H1 (cell line): Measurements from ENCODE around the gene CPA2.

Experiments used
- EZH2 ChIP-seq: fragments of 200-600 bp; sonication (generic); IDR thresholded peaks from 2 replicates; pipeline ENCODE4 v1.7.1; 2012; ENCODE audit warnings: low read depth, mild to moderate bottlenecking, moderate library complexity, low read length, inconsistent platforms; ENCODE audit not compliant: severe bottlenecking
- HDAC2 ChIP-seq, 2 experiments: fragments of 300-600 bp in 1 of 2; sonication (generic) in 1 of 2; IDR thresholded peaks; 2 replicates each; pipeline ENCODE4 v1.6.1; 2011 to 2012; ENCODE audit warnings: low read depth in 2 of 2, low read length in 2 of 2, mild to moderate bottlenecking in 2 of 2, moderate library complexity in 2 of 2, borderline replicate concordance in 1 of 2, inconsistent platforms in 1 of 2
- JUND ChIP-seq: IDR thresholded peaks from 2 replicates; pipeline ENCODE4 v1.6.1; 2011; ENCODE audit warnings: mild to moderate bottlenecking, improper control_type of control experiment, low read length
- KDM5A ChIP-seq: fragments of 200-600 bp; IDR thresholded peaks from 2 replicates; pipeline ENCODE4 v1.7.1; 2012; ENCODE audit warnings: mild to moderate bottlenecking, low read length, inconsistent platforms, mixed read lengths
- POLR2A ChIP-seq, 2 experiments: IDR thresholded peaks; 1 replicate in 1 of 2; 2 replicates in 1 of 2; pipeline ENCODE4 v1.6.1; 2011; ENCODE audit warnings: low read depth in 2 of 2, low read length in 2 of 2, mild to moderate bottlenecking in 2 of 2; ENCODE audit errors: control extremely low read depth in 1 of 2
- RBBP5 ChIP-seq: IDR thresholded peaks from 2 replicates; pipeline ENCODE4 v1.7.1; 2012; ENCODE audit warnings: low read depth, mild to moderate bottlenecking, inconsistent platforms, low read length, moderate library complexity, borderline replicate concordance
- SIX5 ChIP-seq: IDR thresholded peaks from 2 replicates; pipeline ENCODE4 v1.6.1; 2011; ENCODE audit warnings: mild to moderate bottlenecking, low read depth, low read length
- TF ChIP-seq, protein P1 (sequence below), 3 experiments: IDR thresholded peaks; 1 replicate in 2 of 3; 2 replicates in 1 of 3; pipeline versions ENCODE4 v1.5.1 to v1.6.1; 2011; ENCODE audit warnings: low read length in 3 of 3, mild to moderate bottlenecking in 3 of 3, inconsistent platforms in 2 of 3, low read depth in 1 of 3, moderate library complexity in 1 of 3; ENCODE audit not compliant: insufficient read depth in 1 of 3; ENCODE audit errors: control extremely low read depth in 1 of 3
- TF ChIP-seq, protein P2 (sequence below): IDR thresholded peaks from 2 replicates; pipeline ENCODE4 v1.6.1; 2012; ENCODE audit warnings: inconsistent platforms
- TF ChIP-seq, protein P3 (sequence below): IDR thresholded peaks from 2 replicates; pipeline ENCODE4 v1.6.1; 2011; ENCODE audit warnings: low read depth, mild to moderate bottlenecking, low read length; ENCODE audit not compliant: insufficient read depth

DNA sequence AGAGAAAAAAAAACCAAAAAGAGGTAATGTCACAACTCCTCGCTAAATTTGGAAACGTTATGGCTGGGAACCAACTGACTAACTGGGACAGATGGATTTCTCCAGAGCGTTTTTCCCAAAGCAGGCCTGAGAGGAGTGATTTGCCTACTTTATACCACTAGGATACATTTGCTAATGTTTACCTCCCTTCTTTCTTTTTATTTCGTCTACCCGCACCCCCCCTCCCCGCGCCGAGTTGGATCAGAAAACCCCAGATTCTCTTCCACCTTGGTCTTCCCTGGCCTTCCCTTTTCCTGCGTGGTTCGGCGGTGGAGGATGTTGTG is 7.2 kb downstream of the CPA2 start:
- no peak for TF ChIP-seq POLR2A (IDR thresholded peaks at IDR 0.05; ENCODE audit: control extremely low read depth in 1 of 2, low read depth in 2 of 2, low read length in 2 of 2)
- no peak for TF ChIP-seq JUND
- TF ChIP-seq KDM5A = no peak
- TF ChIP-seq, protein P1, sequence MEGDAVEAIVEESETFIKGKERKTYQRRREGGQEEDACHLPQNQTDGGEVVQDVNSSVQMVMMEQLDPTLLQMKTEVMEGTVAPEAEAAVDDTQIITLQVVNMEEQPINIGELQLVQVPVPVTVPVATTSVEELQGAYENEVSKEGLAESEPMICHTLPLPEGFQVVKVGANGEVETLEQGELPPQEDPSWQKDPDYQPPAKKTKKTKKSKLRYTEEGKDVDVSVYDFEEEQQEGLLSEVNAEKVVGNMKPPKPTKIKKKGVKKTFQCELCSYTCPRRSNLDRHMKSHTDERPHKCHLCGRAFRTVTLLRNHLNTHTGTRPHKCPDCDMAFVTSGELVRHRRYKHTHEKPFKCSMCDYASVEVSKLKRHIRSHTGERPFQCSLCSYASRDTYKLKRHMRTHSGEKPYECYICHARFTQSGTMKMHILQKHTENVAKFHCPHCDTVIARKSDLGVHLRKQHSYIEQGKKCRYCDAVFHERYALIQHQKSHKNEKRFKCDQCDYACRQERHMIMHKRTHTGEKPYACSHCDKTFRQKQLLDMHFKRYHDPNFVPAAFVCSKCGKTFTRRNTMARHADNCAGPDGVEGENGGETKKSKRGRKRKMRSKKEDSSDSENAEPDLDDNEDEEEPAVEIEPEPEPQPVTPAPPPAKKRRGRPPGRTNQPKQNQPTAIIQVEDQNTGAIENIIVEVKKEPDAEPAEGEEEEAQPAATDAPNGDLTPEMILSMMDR (IDR thresholded peaks at IDR 0.05; ENCODE audit: control extremely low read depth in 1 of 3, insufficient read depth in 1 of 3, low read depth in 1 of 3, low read length in 3 of 3) = no peak
- TF ChIP-seq, protein P2, sequence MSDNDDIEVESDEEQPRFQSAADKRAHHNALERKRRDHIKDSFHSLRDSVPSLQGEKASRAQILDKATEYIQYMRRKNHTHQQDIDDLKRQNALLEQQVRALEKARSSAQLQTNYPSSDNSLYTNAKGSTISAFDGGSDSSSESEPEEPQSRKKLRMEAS = no peak
- TF ChIP-seq SIX5 = no peak
- TF ChIP-seq HDAC2 (IDR thresholded peaks at IDR 0.05; ENCODE audit: borderline replicate concordance in 1 of 2, low read depth in 2 of 2, low read length in 2 of 2) = no peak
- no peak for TF ChIP-seq EZH2
- TF ChIP-seq, protein P3, sequence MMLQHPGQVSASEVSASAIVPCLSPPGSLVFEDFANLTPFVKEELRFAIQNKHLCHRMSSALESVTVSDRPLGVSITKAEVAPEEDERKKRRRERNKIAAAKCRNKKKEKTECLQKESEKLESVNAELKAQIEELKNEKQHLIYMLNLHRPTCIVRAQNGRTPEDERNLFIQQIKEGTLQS = no peak
- no peak for TF ChIP-seq RBBP5
